Sigmoid colon (tissue), 7 donors: ENCODE measurements around the gene FAM83E. TPM values are rescaled to one million over a fixed set of nuclear protein-coding genes. Genes with fewer than 3 reads are reported as not detected.
A peak's percentile ranks its signal among the peaks of the same experiment; 100 is the strongest.

Experiments
- DNase-seq: peaks from one replicate; pipeline ENCODE4 v3.0.0-alpha.2; 2019
- H3K27ac ChIP-seq, 4 donors: fragments of 200-600 bp; sonication (generic); one replicate each; pipeline ENCODE4 v1.5.1; 2016 to 2019; ENCODE audit warnings: mild to moderate bottlenecking in 1 of 4
- H3K27me3 ChIP-seq, 3 donors: fragments of 200-600 bp; sonication (generic); one replicate each; pipeline ENCODE4 v1.5.1; 2019; ENCODE audit warnings: mild to moderate bottlenecking in 1 of 3
- H3K36me3 ChIP-seq, 4 donors: fragments of 200-600 bp; sonication (generic); one replicate each; pipeline ENCODE4 v1.5.1; 2016 to 2019
- H3K4me1 ChIP-seq, 4 donors: fragments of 200-600 bp; sonication (generic); one replicate each; pipeline ENCODE4 v1.5.1; 2017 to 2019
- H3K4me3 ChIP-seq, 4 donors: fragments of 200-600 bp; sonication (generic); one replicate each; pipeline ENCODE4 v1.5.1; 2017 to 2019; ENCODE audit warnings: mild to moderate bottlenecking in 2 of 4, moderate library complexity in 1 of 4
- H3K9me3 ChIP-seq, 4 donors: fragments of 200-600 bp in 3 of 4; sonication (generic) in 3 of 4; one replicate each; pipeline versions ENCODE4 v1.5.1 to v1.6.1; 2013 to 2019
- CTCF ChIP-seq, 4 experiments: fragments of 450-650 bp in 3 of 4; fragments of 200-600 bp in 1 of 4; IDR thresholded peaks; one replicate each; pipeline ENCODE4 v1.5.1; 2016 to 2019; ENCODE audit warnings: antibody characterized with exemption in 4 of 4, mild to moderate bottlenecking in 3 of 4, moderate library complexity in 2 of 4
- EP300 ChIP-seq, 4 donors: sonication (generic); formaldehyde crosslinking; IDR thresholded peaks; one replicate each; pipeline ENCODE4 v1.6.1; 2017; ENCODE audit warnings: antibody characterized with exemption in 4 of 4
- POLR2A ChIP-seq, 2 donors: fragments of 450-650 bp; IDR thresholded peaks; one replicate each; pipeline ENCODE4 v1.6.1; 2016; ENCODE audit warnings: antibody characterized with exemption in 2 of 2, mild to moderate bottlenecking in 2 of 2, moderate library complexity in 2 of 2
- POLR2AphosphoS5 ChIP-seq, 4 donors: sonication (generic); formaldehyde crosslinking; IDR thresholded peaks; one replicate each; pipeline ENCODE4 v1.6.1; 2017; ENCODE audit warnings: antibody characterized with exemption in 4 of 4
- WGBS, 2 donors: extraction: QIAGEN DNeasy Blood & Tissue Kit; methylation state at CpG; one replicate each; pipeline ENCODE4 v1.1.7; 2013; 5-methylcytosine and 5-hydroxymethylcytosine counted together
- intact Hi-C: fragments of 100-400 bp; cut with DNase I; formaldehyde crosslinking; loops from one replicate; pipeline ENCODE4 v1.15.1; 2023
- polyA plus RNA-seq, 3 donors: library from polyadenylated mRNA; stranded (reverse); fragments of 200-250 nt; gene quantifications; one replicate each; pipeline ENCODE4 v1.2.3, GENCODE V29; 2013
- total RNA-seq, 4 donors: library from RNA; depleted of rRNA; stranded (reverse); fragments of >200 nt; gene quantifications; one replicate each; pipeline ENCODE4 v1.1.0, GENCODE V29; 2016
- donor health status: healthy with polysubstance abuse.
- donor health status: Bipolar disorder and iron deficiency.
- donor health status: healthy.

The FAM83E gene
- total and polyA plus RNA-seq, 7 donors: 109 to 168 (median 125) TPM; not detected in 4

DNA sequence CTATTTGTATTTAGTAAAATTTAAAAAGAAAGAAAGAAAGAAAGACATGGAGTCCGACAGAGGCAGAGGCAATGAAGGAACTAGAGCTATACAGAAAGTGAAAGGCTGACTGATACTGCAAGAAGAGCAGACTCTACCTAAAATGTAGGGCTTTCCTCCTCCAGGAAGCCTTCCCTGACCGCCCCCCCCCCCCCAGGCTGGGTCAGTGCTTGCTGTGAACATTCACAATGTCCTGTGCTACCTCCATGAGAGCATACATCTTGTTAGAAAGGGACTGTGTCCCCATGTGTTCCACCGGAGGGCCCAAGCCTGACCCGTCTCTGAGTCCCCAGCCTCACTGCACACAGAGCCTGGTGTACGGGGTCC lies 36.8 kb upstream of the FAM83E start:
- Histone ChIP-seq H3K4me1 (peaks cover 0 to 4% (median 0%) of the 10 kb centered on the region in 4 donors), H3K4me3 (no peak overlapping the region), H3K27ac (no peak overlapping the region), H3K9me3 (no peaks in the 10 kb centered on the region), H3K36me3 (no peaks in the 10 kb centered on the region), H3K27me3 (no peaks in the 10 kb centered on the region)
- 83 to 90% methylated on average over 5 of the region's 5 CpGs for WGBS, 2 donors
- no peak for DNase-seq
- intact Hi-C loops: no loop called here
- TF ChIP-seq POLR2A (IDR thresholded peaks at IDR 0.05): no peak
- no peak for TF ChIP-seq POLR2AphosphoS5 (IDR thresholded peaks at IDR 0.05)

GRCh38 chr19:48650974-48651682 lies 36.3 kb upstream of the FAM83E start:
- H3K9me3 ChIP-seq: no peaks in the 10 kb centered on the region
- intact Hi-C loops: no loop called here
- no peaks in the 10 kb centered on the region for H3K36me3 ChIP-seq
- H3K4me3 ChIP-seq: no peak overlapping the region
- H3K4me1 ChIP-seq: peaks cover 0 to 4% (median 2%) of the 10 kb centered on the region in 4 donors
- no peaks in the 10 kb centered on the region for H3K27me3 ChIP-seq
- WGBS, 2 donors: 80 to 91% methylated on average over 12 of the region's 12 CpGs
- no peak overlapping the region for H3K27ac ChIP-seq
- no peak for DNase-seq
- TF ChIP-seq POLR2AphosphoS5 (IDR thresholded peaks at IDR 0.05): no peak
- no peak for TF ChIP-seq EP300 (IDR thresholded peaks at IDR 0.05)
- TF ChIP-seq CTCF (IDR thresholded peaks at IDR 0.05): no peak
- no peak for TF ChIP-seq POLR2A (IDR thresholded peaks at IDR 0.05)

GRCh38 chr19:48648134-48648533 lies 33.3 kb upstream of the FAM83E start:
- no peak for DNase-seq
- no peaks in the 10 kb centered on the region for H3K27me3 ChIP-seq
- TF ChIP-seq CTCF (IDR thresholded peaks at IDR 0.05): no peak
- no peak for TF ChIP-seq POLR2A (IDR thresholded peaks at IDR 0.05)
- TF ChIP-seq EP300 (IDR thresholded peaks at IDR 0.05): no peak
- TF ChIP-seq POLR2AphosphoS5 (IDR thresholded peaks at IDR 0.05): no peak
- H3K4me1 ChIP-seq: peaks cover 0 to 22% (median 20%) of the 10 kb centered on the region in 4 donors
- H3K9me3 ChIP-seq: no peaks in the 10 kb centered on the region
- no peak overlapping the region for H3K27ac ChIP-seq
- no peak overlapping the region for H3K4me3 ChIP-seq
- no peaks in the 10 kb centered on the region for H3K36me3 ChIP-seq
- 55 to 74% methylated on average over 2 of the region's 2 CpGs for WGBS, 2 donors
- intact Hi-C loops: loop anchor here (5.0 kb wide), 1 partner anchor 189 kb away; the partner anchor contains the start of gene HSD17B14

- peaks cover 0 to 22% (median 20%) of the 10 kb centered on the region in 4 donors for H3K4me1 ChIP-seq
- intact Hi-C loops: loop anchor here (1.0 to 5.0 kb wide), 5 partner anchors 28 to 191 kb away; partner anchors contain the start of gene HSD17B14
Measured at GRCh38 chr19:48646722-48647216, 31.9 kb upstream of the FAM83E start.

More at GRCh38 chr19:48646722-48647216, 31.9 kb upstream of the FAM83E start:
- no peaks in the 10 kb centered on the region for H3K36me3 ChIP-seq
- no peak for DNase-seq
- H3K27ac ChIP-seq: peak overlapping the region; percentile 88 to 94 (median 92)
- WGBS, 2 donors: 11 to 14% methylated on average over 8 to 9 of the region's 10 CpGs
- peak overlapping the region in 3 of 4 donors; percentile 48 to 63 (median 58) for H3K4me3 ChIP-seq
- TF ChIP-seq EP300 (IDR thresholded peaks at IDR 0.05) (no peak), POLR2A (IDR thresholded peaks at IDR 0.05) (no peak), CTCF (IDR thresholded peaks at IDR 0.05) (no peak), POLR2AphosphoS5 (IDR thresholded peaks at IDR 0.05) (no peak)
- H3K27me3 ChIP-seq: no peaks in the 10 kb centered on the region
- H3K9me3 ChIP-seq: no peaks in the 10 kb centered on the region
